HTR-8/SVneo (cell line): Measurements from ENCODE around the gene DALRD3.

Experiments
- DNase-seq: peaks from one replicate; pipeline ENCODE4 v3.0.0; 2011; ENCODE audit warnings: low spot score, mixed read lengths; ENCODE audit not compliant: insufficient read length
- FAIRE-seq: peaks from 2 replicates; lab custom pipeline; 2011; peaks lifted over from hg19 to GRCh38; lab: Jason Lieb, UNC

The DALRD3 gene

DNA sequence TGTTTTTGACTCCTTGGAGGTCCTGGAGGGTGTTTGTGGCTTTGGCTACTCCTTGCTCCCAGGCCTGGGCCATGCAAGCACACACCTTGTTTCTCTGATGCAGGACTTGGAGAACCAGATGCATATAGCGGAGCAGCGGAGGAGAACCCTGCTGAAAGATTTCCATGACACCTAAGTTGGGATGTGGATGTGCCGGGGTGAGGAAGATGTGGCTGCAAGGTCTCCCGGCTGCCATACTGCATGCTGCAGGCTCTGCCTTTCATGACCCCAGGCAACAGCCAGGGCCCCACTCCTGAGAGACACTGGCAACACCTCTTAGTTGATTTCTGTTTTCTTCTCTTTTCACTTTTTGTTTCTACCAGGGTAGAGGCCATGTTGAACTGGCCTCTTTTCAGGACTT, 35.3 kb downstream of the DALRD3 start:
- DNase-seq (no peak), FAIRE-seq (no peak)

DNA sequence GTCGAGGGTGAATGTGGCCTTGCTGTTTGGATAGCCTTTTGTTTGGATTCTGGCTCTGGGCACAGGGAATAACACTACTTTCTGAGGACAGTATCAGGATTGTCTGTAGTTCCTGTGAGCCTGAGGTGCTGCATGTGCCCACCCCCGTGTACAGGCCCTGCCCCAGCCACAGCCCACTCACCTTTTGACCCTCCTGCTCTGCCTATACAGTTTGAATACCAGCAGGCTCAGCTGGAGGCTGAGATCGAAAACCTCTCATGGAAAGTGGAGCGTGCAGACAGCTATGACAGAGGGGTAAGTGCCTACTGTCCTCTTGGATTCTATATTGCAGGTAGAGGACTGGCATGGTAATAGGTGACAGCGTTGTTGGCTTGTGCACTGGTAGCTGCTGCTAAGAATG, 35.7 kb downstream of the DALRD3 start:
- FAIRE-seq (peak; percentile 9), DNase-seq (no peak)

DNA sequence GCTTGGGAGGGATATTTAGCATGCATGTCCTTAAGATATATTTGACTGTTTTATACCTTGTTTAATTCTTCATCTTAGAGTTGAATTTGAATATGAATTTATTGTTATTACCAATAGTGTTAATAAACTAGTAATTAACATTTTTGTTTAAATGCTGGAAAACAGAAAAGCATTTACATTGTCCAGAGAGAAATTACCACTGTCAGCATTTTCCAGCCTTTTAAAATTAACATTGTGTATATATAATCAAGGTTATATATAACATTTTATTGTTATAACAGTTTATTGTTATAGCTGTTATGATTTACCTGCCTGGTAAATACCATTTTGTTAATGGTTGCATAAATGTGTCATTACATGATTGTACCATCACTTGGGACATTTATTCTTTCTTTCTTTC, 36.4 kb downstream of the DALRD3 start:
- no peak for DNase-seq
- FAIRE-seq = no peak

DNA sequence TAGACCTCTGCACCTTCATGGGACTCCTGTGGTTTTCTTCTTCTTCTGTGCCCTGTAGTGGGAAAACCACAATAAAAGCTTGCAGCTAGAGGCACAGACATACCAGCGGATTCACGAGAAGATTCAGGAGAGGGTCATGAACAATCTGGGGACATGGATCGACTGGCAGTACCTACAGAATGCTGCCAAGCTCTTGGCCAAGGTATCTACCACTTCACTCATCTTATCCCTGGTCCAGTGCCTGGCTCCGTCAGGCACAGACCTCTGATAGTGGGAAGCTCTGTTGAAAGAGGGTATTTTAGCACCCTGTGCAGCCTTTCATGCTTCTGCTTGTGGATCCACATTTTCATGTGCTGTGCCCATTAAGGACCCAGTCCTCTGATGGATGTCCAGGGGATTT, 38.1 kb downstream of the DALRD3 start:
- DNase-seq = no peak
- no peak for FAIRE-seq

DNA sequence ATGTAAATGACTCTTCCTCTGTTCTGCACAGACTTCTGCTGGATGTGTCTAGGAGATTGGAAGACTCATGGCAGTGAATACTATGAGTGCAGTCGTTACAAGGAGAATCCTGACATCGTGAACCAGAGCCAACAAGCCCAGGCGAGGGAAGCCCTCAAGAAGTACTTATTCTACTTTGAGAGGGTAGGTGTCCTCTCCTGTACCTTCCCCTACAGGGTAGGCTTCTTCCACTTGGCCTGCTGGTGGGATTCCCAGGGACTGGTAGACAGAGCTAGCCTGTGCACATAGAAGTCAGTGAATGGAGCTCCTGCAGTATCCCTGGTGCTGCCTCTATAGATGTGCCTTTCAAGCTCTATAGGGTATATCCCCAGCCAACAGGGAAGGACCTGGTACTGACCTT, 38.9 kb downstream of the DALRD3 start:
- no peak for FAIRE-seq
- DNase-seq = no peak

DNA sequence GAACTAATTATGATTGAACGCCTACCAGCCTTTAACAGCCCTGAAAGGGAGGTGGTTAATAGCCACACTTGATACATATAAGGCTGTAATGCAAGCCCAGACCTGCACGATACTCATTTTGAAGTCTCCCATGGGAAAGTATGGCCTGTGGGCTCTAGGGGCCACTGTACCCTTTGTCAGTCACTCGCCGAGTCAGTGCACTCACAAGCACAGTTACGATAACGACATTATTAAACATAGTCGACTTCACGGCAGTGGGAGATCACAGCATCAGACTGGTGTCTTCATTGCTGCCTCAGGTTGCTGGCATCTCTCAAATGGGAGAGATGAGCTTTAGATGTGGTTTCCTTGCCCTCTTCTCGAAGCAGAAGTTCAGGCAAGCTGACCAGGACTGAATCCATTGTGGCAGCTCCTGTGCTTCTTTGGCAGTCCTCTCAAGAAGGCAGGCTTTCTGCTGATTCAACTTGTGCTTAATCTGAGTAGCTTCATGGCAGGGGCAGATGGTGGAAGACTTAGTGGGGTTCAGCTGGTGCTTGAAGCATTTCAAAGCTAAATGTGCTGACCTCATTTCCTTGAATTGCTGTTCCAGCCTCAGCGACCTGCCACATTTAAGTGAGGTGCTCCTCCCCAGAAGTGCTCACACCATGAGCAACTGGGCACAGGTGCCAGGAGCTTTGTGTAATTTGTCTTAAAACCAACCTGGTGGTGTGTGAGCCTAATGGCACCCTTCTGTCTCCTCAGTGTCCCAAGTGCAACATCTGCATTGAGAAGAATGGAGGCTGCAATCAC, 44.1 kb downstream of the DALRD3 start:
- no peak for DNase-seq

DNA sequence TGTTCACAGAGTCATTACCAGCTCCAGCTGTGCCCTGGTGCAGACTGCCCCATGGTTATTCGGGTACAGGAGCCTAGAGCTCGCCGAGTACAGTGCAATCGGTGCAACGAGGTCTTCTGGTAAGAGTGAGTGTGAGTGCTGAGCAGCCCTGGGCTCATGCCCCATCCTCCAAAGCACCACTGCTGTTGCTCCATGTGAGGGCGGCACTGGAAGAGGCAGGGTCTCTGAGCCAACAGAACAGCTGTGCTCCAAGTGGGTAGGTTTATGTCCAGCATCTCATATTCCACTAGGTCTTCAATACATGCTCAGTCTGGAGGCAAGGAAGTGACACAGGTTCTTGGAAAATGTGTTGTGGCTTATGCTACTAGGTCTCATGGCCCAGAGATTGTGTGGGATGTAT, 47.8 kb downstream of the DALRD3 start:
- DNase-seq (no peak), FAIRE-seq (no peak)

More for the DNA sequence above, 44.1 kb downstream of the DALRD3 start:
- no peak for FAIRE-seq

DNA sequence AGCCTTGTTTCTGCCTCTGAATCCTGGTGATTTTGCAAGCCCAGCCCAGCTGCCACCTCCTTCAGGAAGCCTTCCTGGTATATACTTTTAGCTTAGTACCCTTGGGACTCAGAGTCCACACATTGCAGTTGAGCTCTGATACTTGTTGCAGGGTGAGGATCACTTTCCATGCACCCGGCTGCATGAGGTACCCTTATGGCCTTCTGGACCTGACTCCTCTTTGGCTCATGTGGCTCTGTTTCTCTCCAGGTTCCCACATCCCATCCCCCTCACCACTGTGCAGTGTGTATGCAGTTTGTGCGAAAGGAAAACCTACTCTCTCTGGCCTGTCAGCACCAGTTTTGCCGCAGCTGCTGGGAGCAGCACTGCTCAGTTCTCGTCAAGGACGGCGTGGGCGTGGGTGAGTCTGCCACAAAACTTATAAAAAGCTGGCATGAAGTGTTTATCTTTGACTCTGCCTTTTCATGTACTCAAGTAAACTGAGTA, 51.5 kb downstream of the DALRD3 start:
- FAIRE-seq (no peak), DNase-seq (no peak)

DNA sequence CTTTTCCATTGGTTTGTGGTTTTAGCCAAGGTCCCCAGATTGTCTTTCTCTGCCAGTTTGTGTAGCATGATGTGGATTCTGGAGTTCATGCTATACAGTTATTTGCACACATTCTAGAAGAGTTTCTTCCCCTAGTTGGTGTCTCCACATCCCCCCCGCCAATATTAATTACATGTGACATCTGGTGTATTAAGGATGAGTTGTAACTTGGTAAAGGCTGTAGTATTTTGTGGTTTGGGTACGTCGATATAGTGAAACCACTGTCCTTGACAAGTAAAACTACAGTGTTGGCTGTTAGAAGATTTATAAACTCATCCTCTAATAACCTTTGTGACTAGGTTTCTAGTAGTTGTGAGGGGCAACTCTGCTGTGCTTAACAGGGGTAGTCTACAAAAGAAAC, 52.0 kb downstream of the DALRD3 start:
- FAIRE-seq = no peak

More for the DNA sequence above, 52.0 kb downstream of the DALRD3 start:
- no peak for DNase-seq
